DOHH2 (cell line): ENCODE measurements around the gene ERI3.

Source experiments
- EZH2phosphoT487 ChIP-seq: fragments of 200-600 bp; sonication (generic); IDR thresholded peaks from 2 replicates; pipeline ENCODE4 v1.6.1; 2017; ENCODE audit warnings: borderline replicate concordance, mild to moderate bottlenecking, antibody characterized with exemption, low read length, moderate library complexity, mixed read lengths
- TF ChIP-seq, protein P1 (sequence below): fragments of 200-600 bp; sonication (generic); IDR thresholded peaks from one replicate; pipeline ENCODE4 v1.5.1; 2014; ENCODE audit warnings: antibody characterized with exemption, mild to moderate bottlenecking, low read depth, low read length; ENCODE audit not compliant: poor library complexity, severe bottlenecking

DNA sequence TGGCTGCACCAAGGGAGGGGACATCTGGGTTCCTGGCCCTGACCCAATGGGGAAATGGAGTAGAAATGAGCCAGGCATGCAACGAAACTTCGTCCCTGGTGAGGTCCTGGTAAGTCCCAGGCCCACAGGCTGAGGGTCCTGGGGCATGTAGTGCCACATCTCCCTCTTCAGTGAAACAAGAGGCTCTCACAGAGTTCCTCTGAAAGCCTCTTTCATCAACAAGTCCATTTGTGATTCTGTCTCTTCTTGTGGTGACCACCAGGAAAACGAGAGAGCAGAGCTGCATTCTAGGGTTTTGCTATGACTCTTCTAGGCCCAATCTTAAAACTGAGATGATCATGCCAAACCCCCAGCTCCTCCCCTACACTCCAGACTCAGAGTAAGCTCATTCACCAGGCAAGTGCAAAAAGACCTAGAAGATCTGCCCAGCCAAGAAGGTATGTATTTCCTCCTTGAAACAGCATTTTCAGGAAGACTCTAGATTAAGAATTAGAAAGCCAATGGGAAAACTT, 25.7 kb upstream of the ERI3 start:
- TF ChIP-seq, protein P1, sequence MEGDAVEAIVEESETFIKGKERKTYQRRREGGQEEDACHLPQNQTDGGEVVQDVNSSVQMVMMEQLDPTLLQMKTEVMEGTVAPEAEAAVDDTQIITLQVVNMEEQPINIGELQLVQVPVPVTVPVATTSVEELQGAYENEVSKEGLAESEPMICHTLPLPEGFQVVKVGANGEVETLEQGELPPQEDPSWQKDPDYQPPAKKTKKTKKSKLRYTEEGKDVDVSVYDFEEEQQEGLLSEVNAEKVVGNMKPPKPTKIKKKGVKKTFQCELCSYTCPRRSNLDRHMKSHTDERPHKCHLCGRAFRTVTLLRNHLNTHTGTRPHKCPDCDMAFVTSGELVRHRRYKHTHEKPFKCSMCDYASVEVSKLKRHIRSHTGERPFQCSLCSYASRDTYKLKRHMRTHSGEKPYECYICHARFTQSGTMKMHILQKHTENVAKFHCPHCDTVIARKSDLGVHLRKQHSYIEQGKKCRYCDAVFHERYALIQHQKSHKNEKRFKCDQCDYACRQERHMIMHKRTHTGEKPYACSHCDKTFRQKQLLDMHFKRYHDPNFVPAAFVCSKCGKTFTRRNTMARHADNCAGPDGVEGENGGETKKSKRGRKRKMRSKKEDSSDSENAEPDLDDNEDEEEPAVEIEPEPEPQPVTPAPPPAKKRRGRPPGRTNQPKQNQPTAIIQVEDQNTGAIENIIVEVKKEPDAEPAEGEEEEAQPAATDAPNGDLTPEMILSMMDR: no peak
- no peak for TF ChIP-seq EZH2phosphoT487
